Stimulated activated CD4-positive, alpha-beta T cell treated with anti-CD3 and anti-CD28 coated beads, Interleukin-2, amount 100 ng/mL, for 24 hours (primary cell): ENCODE data around the gene RNF186.
"Not testable (repeated sequence)": the region's sequence is repeated elsewhere in the genome, so short reads cannot be mapped to it uniquely, and the experiment has no call there.

Experiments used
- DNase-seq, 2 donors: peaks; one replicate each; pipeline ENCODE4 v3.0.0-alpha.2; 2020

The RNF186 gene

GRCh38 chr1:19792237-19793002 is 22.7 kb downstream of the RNF186 start:
- DNase-seq, result no peak

GRCh38 chr1:19790061-19790975 is 24.8 kb downstream of the RNF186 start:
- DNase-seq, result not testable (repeated sequence)

GRCh38 chr1:19786988-19787423 is 28.1 kb downstream of the RNF186 start:
- DNase-seq, result no peak

- DNase-seq, result no peak
Measured at GRCh38 chr1:19785660-19786059, 29.4 kb downstream of the RNF186 start.

GRCh38 chr1:19780267-19780877 is 34.7 kb downstream of the RNF186 start:
- no peak for DNase-seq

GRCh38 chr1:19776933-19777332 is 38.1 kb downstream of the RNF186 start:
- DNase-seq, result no peak

- no peak for DNase-seq
Measured at GRCh38 chr1:19776287-19776686, 38.8 kb downstream of the RNF186 start.

GRCh38 chr1:19775831-19776230 is 39.3 kb downstream of the RNF186 start:
- no peak for DNase-seq

- DNase-seq, result no peak
Measured at GRCh38 chr1:19775317-19775716, 39.8 kb downstream of the RNF186 start.

- DNase-seq, result no peak
Measured at GRCh38 chr1:19774180-19774785, 40.8 kb downstream of the RNF186 start.

GRCh38 chr1:19773485-19773884 is 41.6 kb downstream of the RNF186 start:
- DNase-seq, result no peak

- DNase-seq, result no peak
Measured at GRCh38 chr1:19772053-19772452, 43.0 kb downstream of the RNF186 start.

- DNase-seq, result no peak
Measured at GRCh38 chr1:19771350-19771749, 43.7 kb downstream of the RNF186 start.

GRCh38 chr1:19770436-19771190 is 44.5 kb downstream of the RNF186 start:
- DNase-seq, result no peak

GRCh38 chr1:19769211-19769932 is 45.7 kb downstream of the RNF186 start:
- DNase-seq, result no peak

GRCh38 chr1:19768353-19769210 is 46.5 kb downstream of the RNF186 start:
- no peak for DNase-seq

- DNase-seq, result peak; percentile 47 to 48
Measured at GRCh38 chr1:19765623-19766022, 49.5 kb downstream of the RNF186 start.

- peak in 1 of 2 donors; percentile 17 for DNase-seq
Measured at GRCh38 chr1:19764848-19765247, 50.2 kb downstream of the RNF186 start.
